Body of pancreas (tissue), 4 donors: ENCODE results near the gene PTPRD.

Experiments
- CTCF ChIP-seq, 7 experiments: fragments of 450-650 bp in 4 of 7; fragments of 200-600 bp in 3 of 7; sonication (generic) in 3 of 7; IDR thresholded peaks; one replicate each; pipeline ENCODE4 v1.5.1; 2016 to 2019; ENCODE audit warnings: antibody characterized with exemption in 7 of 7
- POLR2A ChIP-seq, 3 donors: fragments of 450-650 bp; IDR thresholded peaks; one replicate each; pipeline ENCODE4 v1.6.1; 2016; ENCODE audit warnings: antibody characterized with exemption in 3 of 3, mild to moderate bottlenecking in 2 of 3

GRCh38 chr9:8713149-8713810 is 1899.5 kb downstream of the PTPRD start:
- TF ChIP-seq CTCF (IDR thresholded peaks at IDR 0.05) (no peak), POLR2A (IDR thresholded peaks at IDR 0.05) (no peak)
